Panc1 (cell line): ENCODE measurements around the gene CCDC14.

Experiments used
- CTCF ChIP-seq: fragments of 450-650 bp; IDR thresholded peaks from 2 replicates; pipeline ENCODE4 v1.5.1; 2017; ENCODE audit warnings: mild to moderate bottlenecking
- POLR2AphosphoS5 ChIP-seq: IDR thresholded peaks from 2 replicates; pipeline ENCODE4 v1.6.1; 2012; ENCODE audit warnings: mild to moderate bottlenecking, low read depth, low read length, moderate library complexity
- REST ChIP-seq, 2 experiments: IDR thresholded peaks; 2 replicates each; pipeline ENCODE4 v1.6.1; 2011 to 2012; ENCODE audit warnings: low read depth in 2 of 2, control low read depth in 1 of 2, low read length in 1 of 2, mild to moderate bottlenecking in 1 of 2, moderate library complexity in 1 of 2; ENCODE audit not compliant: insufficient read depth in 1 of 2

DNA sequence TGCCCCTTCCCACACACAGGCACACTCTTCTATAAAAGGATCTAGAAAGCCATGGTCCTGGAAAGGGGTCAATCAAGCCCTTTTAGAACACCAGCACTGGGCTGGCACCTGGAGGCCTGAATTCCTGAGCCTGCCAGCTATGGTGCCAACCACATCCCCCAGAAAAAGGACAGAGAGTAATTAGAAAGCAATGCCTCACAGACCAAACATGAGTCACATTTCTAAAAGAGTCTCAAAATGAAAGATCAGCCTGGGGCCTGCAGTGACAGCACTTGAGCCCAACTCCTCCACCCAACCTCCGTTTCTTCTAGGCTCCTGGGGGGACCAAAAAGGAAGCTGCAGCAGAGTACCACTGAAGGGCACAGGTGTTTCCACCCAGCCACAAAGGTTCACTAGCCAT lies 91.0 kb downstream of the CCDC14 start:
- TF ChIP-seq CTCF, result no peak
- no peak for TF ChIP-seq POLR2AphosphoS5
- TF ChIP-seq REST (IDR thresholded peaks at IDR 0.05; ENCODE audit: insufficient read depth in 1 of 2, low read depth in 2 of 2, low read length in 1 of 2), result no peak
